ENCODE data around the gene FOXL2.

GRCh38 chr3:138928727-138929372 lies 18.1 kb downstream of the FOXL2 start:
- TF ChIP-seq CTCF (IDR thresholded peaks at IDR 0.05; ENCODE audit: low read depth, low read length) (no peak), EZH2phosphoT487 (IDR thresholded peaks at IDR 0.05; ENCODE audit: low read depth) (no peak)

Measured in OCI-LY3 (cell line).